HepG2 (cell line): Measurements from ENCODE around the gene PFN1. TPM values are rescaled to one million over a fixed set of nuclear protein-coding genes. Genes with fewer than 3 reads are reported as not detected.

Experiments
- AHDC1 ChIP-seq: sonication (generic); formaldehyde crosslinking; IDR thresholded peaks from 2 replicates; pipeline ENCODE4 v1.5.1; 2020; ENCODE audit warnings: mild to moderate bottlenecking, missing genetic modification reagents, borderline replicate concordance
- ARHGAP35 ChIP-seq: sonication (generic); formaldehyde crosslinking; IDR thresholded peaks from 2 replicates; pipeline ENCODE4 v1.9.0; 2022; ENCODE audit warnings: mild to moderate bottlenecking, inconsistent platforms, moderate library complexity, missing genetic modification reagents, borderline replicate concordance
- BCL3 ChIP-seq: sonication (generic); formaldehyde crosslinking; IDR thresholded peaks from 2 replicates; pipeline ENCODE4 v1.5.1; 2020; ENCODE audit warnings: mild to moderate bottlenecking, missing genetic modification reagents, moderate library complexity
- CEBPG ChIP-seq: IDR thresholded peaks from 2 replicates; pipeline ENCODE4 v1.6.1; 2016
- GATA4 ChIP-seq: sonication (generic); IDR thresholded peaks from 2 replicates; pipeline ENCODE4 v1.6.1; 2016; ENCODE audit warnings: antibody characterized with exemption, low read depth, borderline replicate concordance
- HOXD1 ChIP-seq: sonication (generic); formaldehyde crosslinking; IDR thresholded peaks from 2 replicates; pipeline ENCODE4 v1.5.0; 2020; ENCODE audit warnings: missing genetic modification reagents
- KDM5A ChIP-seq: fragments of 200-600 bp; sonication (generic); IDR thresholded peaks from 2 replicates; pipeline ENCODE4 v1.7.0; 2018; ENCODE audit warnings: antibody characterized with exemption, mild to moderate bottlenecking, low read length, borderline replicate concordance
- MLLT10 ChIP-seq: sonication (generic); formaldehyde crosslinking; IDR thresholded peaks from 2 replicates; pipeline ENCODE4 v1.4.0; 2020; ENCODE audit warnings: missing genetic modification reagents
- MLX ChIP-seq: IDR thresholded peaks from 2 replicates; pipeline ENCODE4 v1.6.1; 2016
- NFATC3 ChIP-seq: sonication (generic); formaldehyde crosslinking; IDR thresholded peaks from 2 replicates; pipeline ENCODE4 v1.5.1; 2020; ENCODE audit warnings: mild to moderate bottlenecking, missing genetic modification reagents
- RBM22 ChIP-seq: fragments of 200-400 bp; formaldehyde crosslinking; optimal IDR thresholded peaks from 2 replicates; pipeline ENCODE3; 2017; ENCODE audit warnings: mild to moderate bottlenecking, low read length, moderate library complexity
- SMAD3 ChIP-seq: sonication (generic); formaldehyde crosslinking; IDR thresholded peaks from 2 replicates; pipeline ENCODE4 v1.4.0; 2020; ENCODE audit warnings: missing genetic modification reagents
- SSRP1 ChIP-seq: IDR thresholded peaks from 2 replicates; pipeline ENCODE4 v1.6.1; 2016; ENCODE audit warnings: control low read depth
- YEATS2 ChIP-seq: sonication (generic); formaldehyde crosslinking; IDR thresholded peaks from 2 replicates; pipeline ENCODE4 v1.4.0; 2020; ENCODE audit warnings: missing genetic modification reagents, borderline replicate concordance
- ZBTB8A ChIP-seq: sonication (generic); formaldehyde crosslinking; IDR thresholded peaks from 2 replicates; pipeline ENCODE4 v1.4.0; 2020; ENCODE audit warnings: mild to moderate bottlenecking, low read depth, missing genetic modification reagents, borderline replicate concordance
- ZFX ChIP-seq: sonication (generic); formaldehyde crosslinking; IDR thresholded peaks from 2 replicates; pipeline ENCODE4 v1.4.0; 2020; ENCODE audit warnings: mild to moderate bottlenecking, low read depth, missing genetic modification reagents, moderate library complexity
- ZNF124 ChIP-seq: sonication (generic); formaldehyde crosslinking; IDR thresholded peaks from 2 replicates; pipeline ENCODE4 v1.4.0; 2020; ENCODE audit warnings: missing genetic modification reagents
- ZNF598 ChIP-seq: sonication (generic); formaldehyde crosslinking; IDR thresholded peaks from 2 replicates; pipeline ENCODE4 v1.5.1; 2020; ENCODE audit warnings: mild to moderate bottlenecking, missing genetic modification reagents, borderline replicate concordance
- ZNF777 ChIP-seq: sonication (generic); formaldehyde crosslinking; IDR thresholded peaks from 2 replicates; pipeline ENCODE4 v1.4.0; 2020; ENCODE audit warnings: missing genetic modification reagents
- polyA plus RNA-seq, 8 experiments: library from polyadenylated mRNA; depleted of rRNA in 3 of 8; stranded (reverse) in 7 of 8; unstranded in 1 of 8; fragments of >200 nt; fragmentation: Illumina TruSeq in 4 of 8; extraction: Trizol in 4 of 8; gene quantifications; 2 replicates each; pipeline versions ENCODE4 v1.2.1 to v1.2.3, GENCODE V29; 2011 to 2016; ENCODE audit warnings: low read depth in 4 of 8, missing spikeins in 1 of 8, mixed read lengths in 1 of 8; ENCODE audit not compliant: insufficient read depth in 1 of 8
- total RNA-seq, 5 experiments: library from RNA; depleted of rRNA; stranded (reverse); fragments of >200 nt; fragmentation: Illumina TruSeq; extraction: Trizol; gene quantifications; 2 replicates each; pipeline ENCODE4 v1.2.3, GENCODE V29; 2016; ENCODE audit warnings: low read depth in 1 of 5
- TF ChIP-seq, protein P1 (sequence below): sonication (generic); formaldehyde crosslinking; IDR thresholded peaks from 2 replicates; pipeline ENCODE4 v1.4.0; 2020; ENCODE audit warnings: missing genetic modification reagents

Gene PFN1
- total and polyA plus RNA-seq, 2 of the 13 experiments (the other 11 are each of a cell fraction or from before 2014, with no cell fraction given) = 494 to 613 TPM

DNA sequence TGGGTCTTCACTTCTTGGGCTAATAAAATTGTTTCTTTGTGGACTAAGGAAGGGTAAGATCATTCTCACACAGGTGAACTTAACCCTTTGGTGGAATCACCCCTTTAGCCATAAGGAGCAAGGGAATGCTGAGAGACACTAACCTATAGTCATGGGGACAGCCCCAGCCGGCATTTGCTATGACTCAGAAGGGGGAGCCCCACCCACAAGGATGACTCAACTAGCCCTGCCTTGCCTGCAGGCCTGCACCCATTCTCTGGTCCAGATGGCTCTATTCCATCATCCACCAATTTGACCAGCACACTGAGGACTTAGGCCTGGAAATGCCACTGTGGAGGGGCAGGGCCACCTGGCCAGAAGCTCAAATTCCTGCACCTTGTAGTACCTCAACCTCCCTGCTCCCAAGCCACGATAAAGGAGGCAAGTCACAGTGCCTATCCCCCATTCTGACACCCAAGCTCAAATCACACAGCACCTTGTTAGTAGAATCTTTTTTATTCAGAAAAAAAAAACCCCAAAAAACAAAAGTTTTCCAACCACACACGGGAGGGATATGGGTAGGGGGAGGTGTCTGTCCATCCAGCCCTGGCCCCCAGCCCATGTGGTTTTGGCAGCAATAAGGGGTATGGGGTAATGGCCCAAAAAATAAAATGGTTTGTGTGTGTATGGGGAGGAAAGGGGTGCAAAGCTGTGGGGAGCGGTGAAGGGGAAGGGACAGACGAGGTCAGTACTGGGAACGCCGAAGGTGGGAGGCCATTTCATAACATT lies 3.0 kb downstream of the PFN1 start (continued):
- no peak for TF ChIP-seq YEATS2 (CRISPR knock-in tag)
- no peak; the same call in 1 of the 2 replicates for TF ChIP-seq BCL3 (CRISPR knock-in tag)
- peak; percentile 86; the same call in 1 of the 2 replicates for TF ChIP-seq SSRP1 (CRISPR knock-in tag)
- TF ChIP-seq ZNF598 (CRISPR knock-in tag) = no peak
- TF ChIP-seq, protein P1, sequence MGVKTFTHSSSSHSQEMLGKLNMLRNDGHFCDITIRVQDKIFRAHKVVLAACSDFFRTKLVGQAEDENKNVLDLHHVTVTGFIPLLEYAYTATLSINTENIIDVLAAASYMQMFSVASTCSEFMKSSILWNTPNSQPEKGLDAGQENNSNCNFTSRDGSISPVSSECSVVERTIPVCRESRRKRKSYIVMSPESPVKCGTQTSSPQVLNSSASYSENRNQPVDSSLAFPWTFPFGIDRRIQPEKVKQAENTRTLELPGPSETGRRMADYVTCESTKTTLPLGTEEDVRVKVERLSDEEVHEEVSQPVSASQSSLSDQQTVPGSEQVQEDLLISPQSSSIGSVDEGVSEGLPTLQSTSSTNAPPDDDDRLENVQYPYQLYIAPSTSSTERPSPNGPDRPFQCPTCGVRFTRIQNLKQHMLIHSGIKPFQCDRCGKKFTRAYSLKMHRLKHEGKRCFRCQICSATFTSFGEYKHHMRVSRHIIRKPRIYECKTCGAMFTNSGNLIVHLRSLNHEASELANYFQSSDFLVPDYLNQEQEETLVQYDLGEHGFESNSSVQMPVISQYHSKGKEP (CRISPR knock-in tag) = no peak
- TF ChIP-seq KDM5A = no peak
- no peak for TF ChIP-seq ZNF124 (CRISPR knock-in tag)
- TF ChIP-seq MLLT10 (CRISPR knock-in tag) = no peak
- TF ChIP-seq MLX (CRISPR knock-in tag) = no peak
- no peak; the same call in 1 of the 2 replicates for TF ChIP-seq CEBPG
- no peak for TF ChIP-seq NFATC3
- no peak for TF ChIP-seq ARHGAP35
- no peak for TF ChIP-seq AHDC1 (CRISPR knock-in tag)
- TF ChIP-seq HOXD1 (CRISPR knock-in tag) = no peak
- no peak for TF ChIP-seq ZBTB8A (CRISPR knock-in tag)
- no peak for TF ChIP-seq ZNF777 (CRISPR knock-in tag)
- TF ChIP-seq RBM22 = peak; percentile 97
- no peak for TF ChIP-seq SMAD3
- peak; percentile 41; the same call in 1 of the 2 replicates for TF ChIP-seq GATA4
- no peak for TF ChIP-seq ZFX (CRISPR knock-in tag)
